Mesenchymal stem cell (in vitro differentiated cells and primary cell): ENCODE results near the gene GFOD2.

Source experiments
- DNase-seq: peaks from one replicate; pipeline ENCODE4 v3.0.0-alpha.2; 2013
- H2AFZ ChIP-seq: one replicate; pipeline ENCODE4 v1.6.1; 2013; ENCODE audit warnings: low read depth, mild to moderate bottlenecking, control low read depth, inconsistent platforms, low read length, moderate library complexity
- H2AK5ac ChIP-seq: 2 replicates; pipeline ENCODE4 v1.6.1; 2013; ENCODE audit warnings: low read length, moderate library complexity, mild to moderate bottlenecking, inconsistent platforms; ENCODE audit not compliant: severe bottlenecking
- H2BK120ac ChIP-seq: one replicate; pipeline ENCODE4 v1.6.1; 2013; ENCODE audit warnings: low read depth, mild to moderate bottlenecking, inconsistent platforms, low read length, moderate library complexity
- H2BK12ac ChIP-seq, 2 experiments: one replicate each; pipeline ENCODE4 v1.6.1; 2013; ENCODE audit warnings: inconsistent platforms in 2 of 2, low read length in 2 of 2, mild to moderate bottlenecking in 2 of 2, moderate library complexity in 2 of 2, control low read depth in 1 of 2
- H2BK15ac ChIP-seq: one replicate; pipeline ENCODE4 v1.6.1; 2013; ENCODE audit warnings: mild to moderate bottlenecking, low read depth, inconsistent platforms; ENCODE audit not compliant: poor library complexity, severe bottlenecking
- H2BK5ac ChIP-seq: 2 replicates; pipeline ENCODE4 v1.6.1; 2013; ENCODE audit warnings: low read depth, mild to moderate bottlenecking, low read length, control low read depth, inconsistent platforms; ENCODE audit not compliant: poor library complexity, severe bottlenecking
- H3K14ac ChIP-seq, 2 experiments: one replicate each; pipeline ENCODE4 v1.6.1; 2013; ENCODE audit warnings: inconsistent platforms in 2 of 2, low read length in 2 of 2, control low read depth in 1 of 2, mild to moderate bottlenecking in 1 of 2, moderate library complexity in 1 of 2
- H3K18ac ChIP-seq, 2 experiments: one replicate each; pipeline ENCODE4 v1.6.1; 2013; ENCODE audit warnings: inconsistent platforms in 2 of 2, low read length in 2 of 2, control low read depth in 1 of 2, low read depth in 1 of 2, mild to moderate bottlenecking in 1 of 2
- H3K23ac ChIP-seq, 2 experiments: one replicate each; pipeline ENCODE4 v1.6.1; 2013; ENCODE audit warnings: inconsistent platforms in 2 of 2, low read length in 2 of 2, mild to moderate bottlenecking in 2 of 2, moderate library complexity in 2 of 2, control low read depth in 1 of 2
- H3K27ac ChIP-seq: 2 replicates; pipeline ENCODE4 v1.5.1; 2013; ENCODE audit warnings: mild to moderate bottlenecking, moderate library complexity, low read length, control low read depth, inconsistent platforms; ENCODE audit not compliant: poor library complexity, severe bottlenecking
- H3K27me3 ChIP-seq, 2 experiments: 2 replicates each; pipeline versions ENCODE4 v1.6.1 to v1.7.0; 2013; ENCODE audit warnings: low read length in 2 of 2, mild to moderate bottlenecking in 2 of 2, moderate library complexity in 2 of 2, control low read depth in 1 of 2, inconsistent platforms in 1 of 2; ENCODE audit not compliant: control insufficient read depth in 1 of 2, insufficient read depth in 1 of 2
- H3K36me3 ChIP-seq, 2 experiments: 2 replicates each; pipeline versions ENCODE4 v1.6.1 to v1.7.0; 2013; ENCODE audit warnings: low read length in 2 of 2, control low read depth in 1 of 2, inconsistent platforms in 1 of 2, low read depth in 1 of 2, mild to moderate bottlenecking in 1 of 2; ENCODE audit not compliant: insufficient read depth in 2 of 2, control insufficient read depth in 1 of 2
- H3K4ac ChIP-seq, 2 experiments: one replicate each; pipeline ENCODE4 v1.6.1; 2013; ENCODE audit warnings: inconsistent platforms in 2 of 2, low read length in 2 of 2, mild to moderate bottlenecking in 2 of 2, moderate library complexity in 2 of 2, control low read depth in 1 of 2, low read depth in 1 of 2
- H3K4me1 ChIP-seq: 2 replicates; pipeline ENCODE4 v1.6.1; 2013; ENCODE audit warnings: low read depth, low read length, control low read depth; ENCODE audit not compliant: control insufficient read depth, insufficient read depth
- H3K4me2 ChIP-seq: 2 replicates; pipeline ENCODE4 v1.6.1; 2013; ENCODE audit warnings: low read length, mild to moderate bottlenecking, inconsistent platforms; ENCODE audit not compliant: poor library complexity, severe bottlenecking
- H3K4me3 ChIP-seq, 2 experiments: 2 replicates each; pipeline versions ENCODE4 v1.5.1 to v1.7.0; 2013; ENCODE audit warnings: low read length in 2 of 2, mild to moderate bottlenecking in 2 of 2, control low read depth in 1 of 2, low read depth in 1 of 2; ENCODE audit not compliant: insufficient read depth in 1 of 2
- H3K79me1 ChIP-seq: replicated peaks from 2 replicates; pipeline ENCODE4 v1.6.1; 2013; ENCODE audit warnings: mild to moderate bottlenecking, control low read depth, low read length, inconsistent platforms; ENCODE audit not compliant: poor library complexity, severe bottlenecking
- H3K9ac ChIP-seq: 2 replicates; pipeline ENCODE4 v1.7.0; 2013; ENCODE audit warnings: mild to moderate bottlenecking, low read length, moderate library complexity
- H3K9me3 ChIP-seq: 2 replicates; pipeline ENCODE4 v1.7.0; 2013; ENCODE audit warnings: mild to moderate bottlenecking, low read length; ENCODE audit not compliant: control insufficient read depth
- H4K8ac ChIP-seq: one replicate; pipeline ENCODE4 v1.6.1; 2013; ENCODE audit warnings: inconsistent platforms, mild to moderate bottlenecking, low read length, moderate library complexity
- H4K91ac ChIP-seq: one replicate; pipeline ENCODE4 v1.6.1; 2013; ENCODE audit warnings: mild to moderate bottlenecking, low read length, inconsistent platforms
- WGBS: methylation state at CpG from one replicate; pipeline ENCODE4 v1.1.7; 2013; ENCODE audit warnings: mixed read lengths; 5-methylcytosine and 5-hydroxymethylcytosine counted together

The GFOD2 gene

DNA sequence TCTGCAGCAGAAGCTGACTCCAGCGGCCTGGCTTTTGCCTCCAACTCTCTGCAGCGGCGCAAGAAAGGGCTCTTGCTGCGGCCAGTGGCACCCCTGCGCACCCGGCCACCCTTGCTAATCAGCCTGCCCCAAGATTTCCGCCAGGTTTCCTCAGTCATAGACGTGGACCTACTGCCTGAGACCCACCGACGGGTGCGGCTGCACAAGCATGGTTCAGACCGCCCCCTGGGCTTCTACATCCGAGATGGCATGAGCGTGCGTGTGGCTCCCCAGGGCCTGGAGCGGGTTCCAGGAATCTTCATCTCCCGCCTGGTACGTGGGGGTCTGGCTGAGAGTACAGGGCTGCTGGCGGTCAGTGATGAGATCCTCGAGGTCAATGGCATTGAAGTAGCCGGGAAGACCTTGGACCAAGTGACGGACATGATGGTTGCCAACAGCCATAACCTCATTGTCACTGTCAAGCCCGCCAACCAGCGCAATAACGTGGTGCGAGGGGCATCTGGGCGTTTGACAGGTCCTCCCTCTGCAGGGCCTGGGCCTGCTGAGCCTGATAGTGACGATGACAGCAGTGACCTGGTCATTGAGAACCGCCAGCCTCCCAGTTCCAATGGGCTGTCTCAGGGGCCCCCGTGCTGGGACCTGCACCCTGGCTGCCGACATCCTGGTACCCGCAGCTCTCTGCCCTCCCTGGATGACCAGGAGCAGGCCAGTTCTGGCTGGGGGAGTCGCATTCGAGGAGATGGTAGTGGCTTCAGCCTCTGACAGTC, 57.0 kb downstream of the GFOD2 start:
- peaks cover 11% of the 10 kb centered on the region for H3K79me1 ChIP-seq
- H3K9me3 ChIP-seq: no peaks in the 10 kb centered on the region
- no peak for DNase-seq
- H3K9ac ChIP-seq: no peak overlapping the region
- H4K91ac ChIP-seq: no peak overlapping the region
- H2BK5ac ChIP-seq: no peak overlapping the region
- H3K18ac ChIP-seq: no peak overlapping the region
- no peaks in the 10 kb centered on the region for H3K27me3 ChIP-seq
- no peak overlapping the region for H2BK15ac ChIP-seq
- H3K14ac ChIP-seq: no peak overlapping the region
- no peak overlapping the region for H2BK12ac ChIP-seq
- H3K4me2 ChIP-seq: no peak overlapping the region
- 94% methylated on average over 34 of the region's 34 CpGs for WGBS
- H2AFZ ChIP-seq: no peak overlapping the region
- H3K4me3 ChIP-seq: no peak overlapping the region
- no peak overlapping the region for H2AK5ac ChIP-seq
- peaks cover 28% of the 10 kb centered on the region for H3K4me1 ChIP-seq
- H3K23ac ChIP-seq: no peak overlapping the region
- H3K4ac ChIP-seq: no peak overlapping the region
- no peak overlapping the region for H2BK120ac ChIP-seq
- no peak overlapping the region for H4K8ac ChIP-seq
- peaks cover 25 to 44% of the 10 kb centered on the region in 2 experiments for H3K36me3 ChIP-seq
- no peak overlapping the region for H3K27ac ChIP-seq

DNA sequence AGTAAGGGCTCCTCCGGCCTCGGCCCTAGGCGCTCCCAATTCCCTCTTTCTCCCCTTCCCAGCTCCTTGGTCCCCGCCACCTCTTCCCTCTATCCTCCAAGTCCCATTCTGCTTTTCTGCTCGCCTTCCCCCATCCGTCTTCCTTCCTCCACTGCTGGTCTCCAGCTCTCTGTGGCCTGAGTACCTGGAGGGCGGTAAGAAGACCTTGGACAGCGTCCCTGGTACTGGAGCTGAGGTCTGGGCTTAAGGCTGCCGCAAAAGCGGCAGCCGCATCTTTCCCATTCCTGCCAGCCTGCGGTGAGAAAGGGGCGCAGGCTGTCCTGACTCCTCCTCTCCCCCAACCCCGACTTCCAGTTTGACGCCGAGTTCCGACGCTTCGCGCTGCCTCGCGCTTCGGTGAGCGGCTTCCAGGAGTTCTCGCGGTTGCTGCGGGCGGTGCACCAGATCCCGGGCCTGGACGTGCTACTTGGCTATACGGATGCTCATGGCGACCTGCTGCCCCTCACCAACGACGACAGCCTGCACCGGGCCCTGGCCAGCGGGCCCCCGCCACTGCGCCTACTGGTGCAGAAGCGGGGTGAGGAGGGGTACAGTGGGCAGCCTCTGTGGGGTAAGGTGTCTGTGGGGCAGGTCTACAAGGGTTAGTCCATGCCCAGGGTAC, 57.9 kb downstream of the GFOD2 start:
- H2AFZ ChIP-seq: no peak overlapping the region
- peak overlapping the region; percentile 52 for H3K4me2 ChIP-seq
- peaks cover 11% of the 10 kb centered on the region for H3K79me1 ChIP-seq
- no peak overlapping the region for H3K4ac ChIP-seq
- no peak overlapping the region for H4K8ac ChIP-seq
- H2AK5ac ChIP-seq: no peak overlapping the region
- H3K4me3 ChIP-seq: peak overlapping the region; percentile 82 to 100
- peak overlapping the region; percentile 18 for H3K27ac ChIP-seq
- peak overlapping the region; percentile 37 for H3K9ac ChIP-seq
- H3K36me3 ChIP-seq: peaks cover 25 to 49% of the 10 kb centered on the region in 2 experiments
- no peak overlapping the region for H2BK120ac ChIP-seq
- no peak overlapping the region for H3K18ac ChIP-seq
- H4K91ac ChIP-seq: peak overlapping the region; percentile 22
- no peaks in the 10 kb centered on the region for H3K9me3 ChIP-seq
- no peak overlapping the region for H2BK15ac ChIP-seq
- WGBS: 21% methylated on average over 38 of the region's 39 CpGs
- H3K27me3 ChIP-seq: no peaks in the 10 kb centered on the region
- DNase-seq: peak; percentile 77
- H3K23ac ChIP-seq: no peak overlapping the region
- H3K4me1 ChIP-seq: peaks cover 24% of the 10 kb centered on the region
- H3K14ac ChIP-seq: no peak overlapping the region
- no peak overlapping the region for H2BK12ac ChIP-seq
- H2BK5ac ChIP-seq: no peak overlapping the region

DNA sequence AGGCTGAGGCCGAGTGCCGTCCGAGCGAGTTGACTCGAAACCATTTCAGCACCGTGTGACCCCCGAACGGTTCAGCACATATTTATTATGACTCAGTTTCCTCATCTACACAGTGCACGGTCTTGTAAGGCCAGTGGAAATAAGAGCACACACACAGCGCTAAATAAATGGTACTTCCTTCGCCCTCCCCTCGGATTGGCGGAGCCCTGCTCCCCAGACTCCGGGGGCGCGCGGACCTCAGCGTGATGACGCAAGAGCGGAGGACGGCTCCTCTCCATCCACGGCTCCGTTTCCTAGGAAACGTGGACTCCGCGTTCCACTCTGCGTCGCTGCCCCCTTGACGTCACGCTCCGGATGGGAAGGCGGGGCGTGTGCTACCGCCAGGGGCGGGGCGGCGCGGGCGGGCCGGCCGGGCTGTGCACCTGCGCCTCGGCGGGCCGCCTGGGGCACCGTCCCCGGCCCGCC, 58.5 kb downstream of the GFOD2 start, which contains the start of gene PARD6A:
TSS of gene PARD6A (plus strand) at position 397 of the 465 bp plus-strand sequence. CDS start 79 bp downstream, outside the sequence.
- Histone ChIP-seq H4K8ac (peak within 1 kb of the TSS; percentile 92), H3K4ac (peak within 1 kb of the TSS in 1 of 2 experiments; percentile 2), H3K79me1 (peaks cover 8% of the 10 kb centered on the region), H3K9ac (peak within 1 kb of the TSS; percentile 100), H2BK5ac (no peak within 1 kb of the TSS), H3K27ac (peak within 1 kb of the TSS; percentile 82), H2BK15ac (peak within 1 kb of the TSS; percentile 64), H2BK12ac (peak within 1 kb of the TSS in 1 of 2 experiments; percentile 15), H3K4me2 (peak within 1 kb of the TSS; percentile 52), H3K27me3 (peaks cover 0 to under 1% of the 10 kb centered on the region in 2 experiments), H4K91ac (peak within 1 kb of the TSS; percentile 22), H2AFZ (peak within 1 kb of the TSS; percentile 91), H3K23ac (peak within 1 kb of the TSS in 1 of 2 experiments; percentile 47), H2BK120ac (no peak within 1 kb of the TSS), H2AK5ac (no peak within 1 kb of the TSS), H3K4me3 (peak within 1 kb of the TSS; percentile 82 to 100), H3K18ac (peak within 1 kb of the TSS; percentile 3 to 62), H3K4me1 (peaks cover 19% of the 10 kb centered on the region), H3K36me3 (peaks cover 25 to 49% of the 10 kb centered on the region in 2 experiments), H3K14ac (peak within 1 kb of the TSS in 1 of 2 experiments; percentile 19), H3K9me3 (no peaks in the 10 kb centered on the region)
- under 1% methylated on average over 48 of the region's 48 CpGs for WGBS
- peak; percentile 95 for DNase-seq
